Stimulated activated CD8-positive, alpha-beta memory T cell treated with anti-CD3 and anti-CD28 coated beads, Interleukin-7, amount 100 ng/mL, for 1 hour (primary cell): ENCODE results near the gene C11orf71.

Experiments
- DNase-seq, 2 donors: peaks; one replicate each; pipeline ENCODE4 v3.0.0-alpha.2; 2020; ENCODE audit warnings: low read depth in 2 of 2

The C11orf71 gene

DNA sequence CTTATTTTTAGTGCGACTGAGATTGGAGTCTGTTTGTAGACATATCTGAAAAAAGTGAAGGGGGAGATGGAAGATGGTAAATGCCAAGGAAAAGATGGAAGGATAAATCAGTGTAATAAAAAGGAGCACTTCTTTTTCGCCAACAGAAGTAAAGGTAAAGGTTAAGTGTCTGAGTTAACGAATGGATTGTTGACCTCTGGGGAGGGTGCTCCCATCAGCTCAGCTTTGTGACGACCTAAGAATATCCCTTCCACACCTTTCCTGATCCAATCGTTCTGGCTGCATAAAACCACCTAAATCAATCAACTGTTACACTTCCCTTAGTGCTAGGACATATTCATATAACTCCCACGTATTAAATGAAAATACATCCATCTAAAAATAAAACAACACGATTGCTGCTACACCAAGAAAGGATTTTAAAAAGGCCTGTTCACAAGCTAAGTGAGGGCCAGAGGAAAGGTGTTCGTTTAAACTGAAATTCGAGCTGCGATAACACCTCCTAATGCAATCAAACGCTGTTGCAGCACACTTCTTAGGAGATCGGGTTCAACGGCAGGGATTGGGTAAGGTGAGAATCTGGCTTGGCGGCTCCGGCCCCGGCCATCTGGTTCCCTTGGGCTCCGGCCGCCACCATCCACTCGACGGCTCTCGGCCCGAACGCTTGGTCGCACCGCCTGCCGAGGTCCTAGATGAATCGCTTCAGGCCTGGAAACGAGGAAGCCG is 658 bp downstream of the C11orf71 start:
- no peak for DNase-seq

DNA sequence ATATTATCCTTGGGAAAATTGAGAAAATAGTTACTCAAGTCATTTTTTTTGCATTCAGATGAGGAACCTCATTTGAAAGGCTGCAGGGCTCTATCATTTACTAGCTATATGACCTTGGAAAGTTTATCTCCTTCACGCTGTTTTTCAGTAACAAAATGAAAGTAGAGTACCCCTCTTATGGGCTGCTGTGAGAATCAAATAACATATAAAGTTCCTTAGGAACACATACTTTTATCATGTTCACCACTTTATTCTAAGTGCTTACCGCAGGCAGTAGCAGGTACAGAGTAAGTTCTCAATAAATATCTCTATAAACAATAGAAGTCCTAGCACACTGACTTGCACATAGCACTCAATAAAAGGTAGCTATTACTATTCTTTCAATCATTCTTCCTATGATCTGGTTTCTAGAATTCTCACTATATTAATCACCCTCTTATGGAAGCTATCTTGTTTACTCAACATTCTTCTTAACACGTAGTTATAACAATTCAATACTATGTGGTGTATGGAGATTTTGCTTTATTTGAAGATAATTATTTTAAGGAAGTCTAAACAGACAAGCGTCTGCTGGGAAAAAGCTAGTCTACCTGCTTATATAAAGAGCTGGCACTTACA is 1.9 kb downstream of the C11orf71 start:
- no peak for DNase-seq

DNA sequence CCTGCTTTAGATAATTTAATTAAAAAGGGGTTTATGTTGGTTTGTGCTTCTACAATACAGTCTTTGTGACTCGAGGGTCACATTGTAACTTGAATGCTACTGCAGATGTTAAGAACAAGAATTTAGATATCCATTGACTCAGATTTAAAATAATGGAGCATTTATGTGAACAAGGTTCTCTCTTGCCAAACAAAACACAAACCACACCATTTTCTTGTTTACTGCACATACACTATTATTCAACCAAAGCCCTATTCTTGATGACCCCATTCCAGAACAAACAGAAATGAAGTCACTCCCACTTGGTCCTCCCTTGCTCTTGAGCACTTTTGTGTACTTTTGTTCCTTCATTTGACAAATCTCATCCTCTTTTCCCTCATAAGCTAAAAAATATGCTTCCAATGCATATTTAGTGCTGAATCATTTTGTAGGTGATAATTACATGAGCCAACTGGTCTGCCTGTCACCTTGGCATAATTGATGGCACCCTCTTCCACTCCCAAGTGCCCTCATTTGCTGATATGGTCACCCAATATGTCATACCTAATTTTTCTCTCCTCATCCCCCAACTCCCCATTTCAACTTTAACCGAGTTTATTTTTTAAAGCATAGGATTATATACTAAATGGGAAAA is 2.8 kb downstream of the C11orf71 start:
- no peak for DNase-seq

DNA sequence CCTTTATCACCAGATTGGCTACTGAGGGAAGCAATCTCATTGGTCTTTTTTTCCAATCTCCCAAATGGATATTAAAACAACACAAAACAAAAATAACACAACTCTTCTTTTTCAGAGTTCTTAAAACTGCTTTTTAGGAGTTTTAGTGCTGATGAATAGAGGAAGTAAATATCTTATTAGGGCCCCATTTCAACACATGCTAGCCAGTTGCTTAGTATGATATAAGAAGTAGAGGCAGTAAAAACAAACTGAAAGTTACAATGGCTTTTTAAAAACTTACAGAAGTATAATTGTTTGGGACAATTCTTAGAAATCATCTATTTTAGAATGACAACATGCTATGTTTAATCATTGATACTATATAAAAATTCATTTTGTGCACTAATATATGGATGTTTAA is 3.4 kb downstream of the C11orf71 start:
- DNase-seq, result no peak

DNA sequence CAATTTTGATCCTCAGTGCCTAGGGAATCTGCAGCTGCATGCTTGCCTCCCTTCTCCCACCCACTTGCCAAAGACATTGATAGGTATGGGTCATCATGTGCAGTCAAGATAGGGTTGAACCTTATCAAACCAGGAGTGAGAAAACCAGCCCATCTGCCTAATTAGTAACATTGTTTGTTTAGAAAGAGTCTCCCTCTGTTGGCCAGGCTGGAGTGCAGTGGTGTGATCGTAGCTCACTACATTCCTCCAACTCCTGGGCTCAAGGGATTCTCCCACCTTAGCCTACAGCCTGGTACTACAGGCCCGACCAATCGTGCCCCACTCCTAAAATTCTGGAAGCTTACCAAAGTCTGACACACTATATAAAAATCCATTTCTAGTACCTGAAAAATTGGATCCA is 4.6 kb downstream of the C11orf71 start:
- DNase-seq, result no peak

DNA sequence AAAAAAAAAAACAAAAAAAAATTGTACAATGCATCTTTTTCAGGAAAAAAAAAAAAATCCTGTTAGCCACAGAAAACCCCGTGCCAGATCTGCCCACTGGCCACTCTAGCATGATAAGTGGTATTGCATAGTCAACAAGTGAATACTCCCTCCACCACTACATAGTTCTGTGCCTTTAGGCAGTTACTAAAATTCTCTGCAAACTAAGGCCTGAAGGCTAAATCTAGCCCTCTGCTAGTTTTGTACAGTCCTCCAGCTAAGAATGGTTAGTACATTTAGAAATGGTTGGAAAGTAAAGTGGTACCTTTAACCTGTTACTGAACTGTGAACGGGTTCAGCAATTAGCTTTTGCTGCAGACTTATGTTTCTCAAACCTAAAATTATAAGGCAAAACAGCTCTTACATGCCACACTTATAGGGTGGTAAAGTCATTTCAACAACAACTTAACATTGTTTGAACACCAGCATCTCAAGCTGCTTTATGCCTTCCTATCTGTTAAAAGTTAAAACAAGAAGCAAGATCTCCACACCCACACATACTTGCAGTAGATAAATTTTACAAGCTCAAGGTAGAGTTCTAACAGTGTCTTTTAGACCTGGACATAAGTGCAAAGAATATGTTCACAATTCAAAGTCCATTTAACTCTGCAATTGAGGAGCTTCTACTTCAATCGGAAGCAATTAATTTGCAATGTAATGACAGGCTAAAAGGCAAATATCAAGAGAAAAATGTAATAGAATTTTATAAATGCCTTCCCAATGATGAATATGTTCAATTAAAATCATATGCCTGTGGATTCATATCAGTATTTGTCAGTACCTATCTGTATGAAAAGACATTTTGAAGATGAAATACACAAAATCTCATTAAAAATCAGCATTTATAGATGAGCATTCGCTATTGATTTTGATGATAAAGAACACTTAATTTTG is 7.3 kb downstream of the C11orf71 start:
- no peak for DNase-seq

DNA sequence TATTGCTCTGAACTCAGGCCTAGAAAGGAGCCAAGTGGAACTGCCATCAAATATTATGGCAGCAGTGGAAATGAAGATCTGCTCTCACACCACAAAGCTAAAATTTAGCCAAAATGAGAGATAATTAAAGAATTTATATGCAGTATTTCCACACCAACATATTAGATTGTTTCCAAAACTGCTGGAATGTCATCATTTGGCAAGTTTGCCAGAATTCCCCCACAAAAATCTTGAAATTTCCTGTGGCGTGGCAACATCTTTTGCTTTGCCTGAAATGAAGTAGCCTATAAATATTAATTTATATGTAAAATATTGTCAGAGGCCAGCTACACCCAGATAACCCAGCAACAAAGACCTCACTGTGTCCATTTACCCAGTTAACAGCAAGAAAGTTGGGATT is 13.8 kb downstream of the C11orf71 start:
- no peak for DNase-seq

DNA sequence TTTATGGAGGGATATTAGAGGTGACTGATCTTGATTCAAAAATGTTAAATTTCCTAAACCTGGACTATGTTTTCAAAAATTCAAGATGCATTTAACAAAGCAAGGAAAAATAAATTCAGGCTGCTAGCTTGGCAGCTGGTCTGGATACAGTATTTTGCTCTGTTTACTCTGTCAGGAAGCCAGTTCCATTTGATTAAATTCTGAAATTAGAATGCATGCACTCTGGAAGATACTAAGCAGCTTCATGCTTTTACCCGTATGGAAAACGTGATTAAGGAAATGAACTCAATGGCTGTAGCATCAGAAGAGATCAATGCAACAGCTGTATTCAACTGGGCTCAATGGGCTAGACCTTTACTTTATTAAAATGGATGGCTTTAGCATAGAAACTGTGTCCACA is 14.2 kb downstream of the C11orf71 start:
- DNase-seq, result no peak

DNA sequence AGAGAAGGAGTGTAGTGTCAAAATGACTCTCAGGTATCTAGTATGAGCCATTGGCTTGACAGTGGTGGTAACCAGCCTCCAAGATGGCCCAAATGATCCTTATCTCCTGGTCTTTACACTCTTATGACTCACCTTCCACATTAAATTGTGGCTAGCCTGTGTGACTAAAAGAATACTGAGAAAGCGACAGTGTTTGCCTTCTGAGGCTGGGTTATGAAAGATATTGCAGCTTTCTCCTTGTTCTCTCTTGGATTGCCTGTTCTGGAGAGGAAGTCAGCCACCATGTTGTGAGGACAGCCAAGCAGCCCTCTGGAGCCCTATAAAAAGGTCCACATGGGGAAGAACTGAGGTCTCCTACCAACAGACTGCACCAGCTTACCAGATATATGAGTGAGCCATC is 15.8 kb downstream of the C11orf71 start:
- DNase-seq, result no peak

DNA sequence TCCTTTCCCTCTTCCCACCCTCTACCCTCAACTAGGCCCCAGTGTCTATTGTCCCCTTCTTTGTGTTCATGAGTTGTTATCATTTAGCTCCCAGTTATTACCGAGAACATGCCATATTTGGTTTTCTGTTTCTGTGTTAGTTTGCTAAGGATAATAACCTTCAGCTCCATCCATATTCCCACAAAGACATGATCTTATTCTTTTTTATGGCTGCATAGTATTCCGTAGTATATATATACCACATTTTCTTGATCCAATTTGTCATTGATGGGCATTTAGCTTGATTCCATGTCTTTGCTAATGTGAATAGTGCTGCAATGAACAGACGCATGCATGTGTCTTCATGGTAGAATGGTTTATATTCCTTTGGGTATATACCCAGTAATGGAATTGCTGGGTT is 17.8 kb downstream of the C11orf71 start:
- no peak for DNase-seq

DNA sequence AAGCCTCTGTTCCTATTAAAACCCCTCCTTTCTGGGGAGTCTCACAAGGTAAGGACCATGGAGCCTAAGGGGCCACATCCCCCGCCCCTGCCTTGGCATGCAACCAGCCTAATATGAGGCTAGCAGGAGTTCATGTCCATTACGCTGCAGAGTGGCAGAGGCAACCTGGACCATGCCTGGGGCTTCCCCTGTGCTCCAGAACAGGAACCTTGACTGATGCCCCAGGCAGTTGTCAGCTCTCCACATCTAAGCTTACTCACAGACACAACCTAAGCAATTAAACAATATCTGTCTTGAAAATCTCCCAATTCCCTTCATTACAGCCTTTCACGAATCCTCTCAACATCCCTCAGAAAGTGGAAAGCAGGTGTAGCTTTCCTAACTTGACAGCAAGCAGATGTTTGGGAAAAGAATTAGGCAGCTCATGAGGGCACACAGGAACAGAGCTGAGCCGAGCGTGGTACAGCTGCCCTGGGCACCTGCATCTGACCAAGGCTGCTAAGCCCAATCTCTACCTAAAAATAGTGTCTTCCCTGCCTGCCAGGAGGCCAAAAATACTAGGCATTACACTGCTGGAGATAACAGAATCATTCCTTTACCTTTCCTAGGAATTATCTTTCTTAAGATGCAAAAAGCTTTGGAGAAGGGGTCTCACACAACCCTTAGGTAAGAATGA is 20.8 kb downstream of the C11orf71 start:
- DNase-seq, result no peak

DNA sequence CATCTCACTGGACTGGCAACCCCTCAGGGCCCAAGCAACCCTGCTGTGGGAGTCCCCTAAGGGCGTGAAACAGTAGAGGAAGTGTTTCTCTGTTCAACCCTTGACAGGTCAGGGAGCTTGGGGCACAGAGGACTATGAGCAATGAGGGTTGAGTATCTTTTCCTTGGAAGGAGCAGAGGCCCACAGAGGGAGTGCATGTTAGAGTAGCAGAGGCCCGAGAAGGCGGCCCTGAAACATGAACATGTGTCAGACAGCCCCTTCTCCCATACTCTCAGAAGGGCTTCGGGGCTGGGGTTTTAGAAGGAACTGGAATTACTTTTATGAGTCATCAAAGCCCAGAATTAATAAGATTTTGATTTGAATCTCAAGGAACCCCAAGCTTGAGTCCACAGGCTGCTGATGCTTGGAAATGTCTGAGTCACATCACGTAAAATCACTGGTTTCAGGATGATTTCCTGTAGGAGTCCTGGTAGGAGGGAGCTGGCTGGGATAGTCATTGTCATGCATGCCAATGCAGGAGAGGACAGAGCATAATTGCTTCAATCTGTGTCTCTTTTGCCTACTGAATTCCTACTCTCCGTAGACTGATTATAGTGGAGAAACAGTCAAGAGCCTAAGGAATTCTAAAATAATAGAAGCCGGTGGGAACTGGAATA is 22.6 kb downstream of the C11orf71 start:
- DNase-seq, result no peak

DNA sequence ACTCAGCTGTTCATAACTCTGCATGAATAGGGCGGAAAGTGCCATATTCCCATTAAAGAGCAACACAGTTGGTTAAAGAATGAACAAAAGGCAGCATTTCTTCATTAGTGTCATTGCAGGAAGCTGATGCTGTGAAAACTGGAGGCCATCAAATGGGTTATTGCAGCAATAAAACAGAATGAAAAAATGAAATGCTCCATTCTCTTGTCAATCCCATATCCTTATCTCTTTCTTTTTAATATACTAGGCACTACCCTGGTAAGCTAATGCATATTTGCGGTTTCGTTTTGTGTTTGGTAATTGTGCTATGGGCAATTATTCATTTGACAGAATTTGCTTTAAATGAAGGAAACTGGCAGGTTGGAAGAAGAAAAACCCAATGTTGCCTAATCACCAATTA is 25.3 kb downstream of the C11orf71 start:
- DNase-seq, result no peak

DNA sequence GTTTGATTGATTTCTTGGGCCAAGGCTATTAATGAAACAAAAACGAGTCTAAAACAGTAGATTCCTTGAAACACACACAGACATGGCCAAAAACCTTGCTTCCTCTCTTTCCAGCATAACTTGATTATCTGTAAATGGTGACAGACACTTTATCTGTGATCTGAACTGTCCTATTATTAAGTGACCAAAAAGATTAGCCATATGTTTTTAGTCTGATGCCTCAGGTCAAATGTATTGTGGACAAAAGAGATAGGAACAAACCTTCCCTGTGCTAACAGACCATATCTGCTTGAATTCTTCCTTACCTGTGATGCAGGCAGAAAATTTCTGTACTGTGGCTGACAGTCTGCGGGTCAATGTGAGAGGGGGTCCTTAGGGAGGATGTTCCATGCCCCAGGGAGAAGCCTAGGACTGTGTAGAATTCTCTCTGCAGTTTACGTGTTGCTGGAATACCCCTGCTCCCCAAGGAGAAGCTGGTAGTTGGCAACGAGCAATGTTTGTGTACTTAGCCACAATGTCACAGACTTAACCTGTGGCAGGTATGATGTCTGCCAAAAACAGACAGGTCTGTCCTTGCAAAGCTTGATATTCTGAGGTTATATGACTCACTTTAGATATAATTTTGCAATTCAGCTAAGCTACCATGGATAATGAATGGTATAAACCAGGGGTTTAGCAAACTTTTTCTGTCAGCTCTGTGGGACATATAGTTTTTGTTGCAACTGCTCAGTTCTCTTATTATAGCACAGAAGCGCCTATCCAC is 31.2 kb downstream of the C11orf71 start:
- no peak for DNase-seq

DNA sequence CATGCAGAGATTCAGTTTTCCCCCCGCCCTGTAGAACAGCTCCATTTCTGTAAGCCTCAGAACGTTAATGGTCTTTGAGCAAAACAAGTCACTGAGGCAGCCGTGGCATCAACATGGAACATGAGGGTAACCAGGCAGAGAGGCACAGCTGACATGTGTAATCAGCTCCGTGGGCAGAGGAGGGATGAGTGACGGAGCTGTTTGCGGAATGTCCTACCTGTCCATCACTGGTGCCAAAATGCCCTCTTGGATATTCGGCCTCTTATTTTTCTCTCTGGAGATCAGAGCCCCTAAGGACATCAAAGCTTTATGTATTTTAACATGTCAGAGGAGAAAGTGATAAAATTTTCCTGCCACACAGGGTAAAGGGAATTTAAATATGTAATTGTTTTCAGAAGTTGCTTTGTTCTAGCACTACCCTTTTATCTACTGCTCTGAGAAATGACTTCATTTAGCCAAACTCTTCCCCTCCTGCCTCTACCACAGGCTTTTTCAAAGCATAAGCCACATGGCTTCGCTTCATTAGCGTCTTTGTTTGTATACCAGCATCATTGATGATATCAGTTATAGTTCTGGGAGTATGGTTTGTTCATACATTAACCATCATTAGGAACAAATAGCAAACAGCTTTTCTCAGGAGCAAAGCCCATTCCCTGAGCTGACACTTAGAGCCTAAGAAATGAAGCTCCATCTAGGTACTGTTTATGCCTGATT is 32.9 kb downstream of the C11orf71 start:
- DNase-seq, result no peak

DNA sequence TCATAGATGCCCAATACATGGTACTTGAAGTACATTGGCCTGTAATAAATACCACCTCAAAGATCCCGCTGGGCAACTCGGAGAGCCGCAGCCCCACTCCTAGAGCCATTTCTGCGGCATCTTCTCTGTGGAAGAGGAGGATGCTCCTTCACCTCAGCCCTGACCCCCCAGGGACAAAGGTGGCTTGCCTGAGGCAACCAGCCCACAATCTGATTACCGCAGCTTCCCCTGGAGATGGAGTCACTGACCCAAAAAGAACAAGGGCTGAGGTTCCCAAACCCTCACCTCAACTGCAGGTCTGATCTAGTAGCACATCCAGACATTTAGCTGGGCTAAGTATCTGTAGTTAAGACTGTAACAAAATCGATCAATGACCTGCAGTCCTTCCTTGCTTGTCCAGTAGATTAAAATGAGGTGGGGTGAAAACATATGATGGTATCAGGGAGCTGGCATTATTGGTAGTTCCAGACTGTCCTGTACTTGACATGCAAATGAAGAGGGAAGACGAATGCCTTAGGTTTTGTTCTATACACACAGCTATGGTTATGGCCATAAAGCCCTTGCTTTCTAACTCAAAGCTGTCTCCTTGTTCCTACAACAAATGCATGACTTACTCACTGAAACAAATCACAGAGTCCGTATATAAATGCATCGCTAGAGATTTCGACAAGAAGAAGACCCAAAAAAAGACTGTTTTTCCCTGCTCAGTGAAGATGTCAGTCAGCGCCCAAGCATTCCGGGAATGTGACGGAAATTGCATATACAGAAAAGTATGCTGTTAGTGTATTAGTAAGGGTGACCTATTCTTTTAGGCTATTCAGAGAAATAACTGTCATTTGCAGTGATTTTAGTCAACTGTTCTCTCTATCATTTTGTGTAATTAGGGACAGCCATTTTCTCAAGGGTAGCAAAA is 33.7 kb downstream of the C11orf71 start:
- no peak for DNase-seq

DNA sequence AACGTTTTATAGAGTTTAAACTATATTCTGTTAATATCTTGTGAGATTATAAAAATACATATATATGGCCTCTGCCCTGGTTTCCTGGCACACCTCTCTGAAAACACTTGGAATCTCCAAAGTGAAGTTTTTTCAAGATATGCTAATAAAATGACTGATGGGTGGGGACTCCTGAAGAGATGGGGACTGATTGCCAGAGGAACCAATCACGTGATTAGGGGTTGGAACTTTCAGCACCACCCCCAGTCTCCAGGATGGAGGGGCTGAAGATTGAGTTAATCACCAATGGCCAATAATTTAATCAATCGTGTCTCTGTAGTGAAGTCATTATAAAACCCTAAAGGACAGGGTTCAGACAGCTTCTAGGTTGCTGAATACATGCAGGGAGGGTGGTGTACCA is 37.4 kb downstream of the C11orf71 start:
- no peak for DNase-seq

DNA sequence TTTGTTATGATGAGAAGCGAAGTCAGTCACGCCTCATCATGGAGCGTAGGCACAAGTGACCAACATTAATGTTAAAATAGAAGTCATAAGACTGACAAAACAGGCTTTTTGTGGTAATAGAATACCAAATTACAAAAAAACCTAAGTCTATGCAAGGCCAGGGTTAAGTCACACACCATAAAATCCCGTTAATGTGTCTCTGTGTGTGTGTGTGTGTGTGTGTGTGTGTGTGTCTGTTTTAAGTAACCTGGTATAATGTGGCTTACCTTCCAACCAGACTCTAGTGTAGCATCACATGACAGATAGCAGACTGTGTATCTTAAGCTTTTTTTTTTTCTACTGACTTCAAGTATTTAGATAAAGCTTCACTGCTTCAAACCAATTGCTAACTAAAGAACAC is 38.0 kb downstream of the C11orf71 start:
- no peak for DNase-seq

DNA sequence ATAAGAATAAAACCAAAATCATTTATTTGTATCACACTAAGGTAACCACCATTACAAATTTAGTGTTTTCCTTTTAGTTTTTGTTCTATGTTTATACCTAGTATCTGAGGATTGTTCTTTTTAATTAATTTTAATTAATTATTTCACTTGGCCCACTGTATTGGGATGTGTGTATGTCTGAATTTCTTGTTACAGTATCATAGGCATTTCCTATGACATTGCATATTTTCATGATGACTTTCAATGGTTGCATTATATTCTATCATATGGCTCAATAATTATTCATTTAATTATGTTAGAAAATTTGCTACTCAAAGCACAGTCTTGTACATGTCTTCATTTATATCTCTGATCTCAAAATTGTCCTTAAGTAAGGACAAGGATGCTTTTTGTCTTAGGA is 41.0 kb downstream of the C11orf71 start:
- DNase-seq, result no peak
